Measurements from ENCODE around the gene LAMP1.
A peak's percentile ranks its signal among the peaks of the same experiment; 100 is the strongest.
"Not testable (repeated sequence)": the region's sequence is repeated elsewhere in the genome, so short reads cannot be mapped to it uniquely, and the experiment has no call there.

The LAMP1 gene, protein sequence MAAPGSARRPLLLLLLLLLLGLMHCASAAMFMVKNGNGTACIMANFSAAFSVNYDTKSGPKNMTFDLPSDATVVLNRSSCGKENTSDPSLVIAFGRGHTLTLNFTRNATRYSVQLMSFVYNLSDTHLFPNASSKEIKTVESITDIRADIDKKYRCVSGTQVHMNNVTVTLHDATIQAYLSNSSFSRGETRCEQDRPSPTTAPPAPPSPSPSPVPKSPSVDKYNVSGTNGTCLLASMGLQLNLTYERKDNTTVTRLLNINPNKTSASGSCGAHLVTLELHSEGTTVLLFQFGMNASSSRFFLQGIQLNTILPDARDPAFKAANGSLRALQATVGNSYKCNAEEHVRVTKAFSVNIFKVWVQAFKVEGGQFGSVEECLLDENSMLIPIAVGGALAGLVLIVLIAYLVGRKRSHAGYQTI

DNA sequence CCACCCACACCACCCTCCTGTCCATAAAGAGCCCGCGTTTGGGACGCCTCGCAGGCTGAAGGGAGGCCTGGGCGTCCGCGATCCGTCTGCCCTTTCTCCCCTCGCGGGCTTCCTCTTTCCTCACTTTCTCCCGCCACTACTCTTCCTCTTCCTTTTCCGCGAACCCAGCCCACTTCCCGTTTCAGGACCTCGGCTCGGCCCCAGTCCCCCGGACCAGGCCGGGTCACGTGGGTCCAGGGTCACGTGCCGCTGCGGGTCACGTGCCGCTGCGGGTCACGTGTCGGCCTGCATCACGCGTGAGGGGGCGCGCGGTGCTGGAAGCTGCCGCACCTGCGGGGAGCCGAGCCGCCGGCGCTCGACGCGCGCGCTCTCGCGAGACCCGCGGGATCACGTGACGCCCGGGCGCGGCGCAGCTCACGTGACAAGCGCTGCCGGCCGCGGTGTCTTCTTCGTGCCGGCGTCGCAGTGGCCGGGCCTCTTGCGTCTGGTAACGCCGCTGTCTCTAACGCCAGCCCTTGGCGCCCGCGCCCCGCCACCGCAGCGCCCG is at the start of gene LAMP1:
LAMP1 (plus strand) TSS at position 417 of the 547 bp plus-strand sequence. CDS start 196 bp downstream, outside the sequence.
- peak within 1 kb of the TSS; percentile 75 for H3K27ac ChIP-seq
- peak; percentile 77; the same call in 1 of the 2 replicates for TF ChIP-seq ZFX (IDR thresholded peaks at IDR 0.05)
- TF ChIP-seq, protein P1, sequence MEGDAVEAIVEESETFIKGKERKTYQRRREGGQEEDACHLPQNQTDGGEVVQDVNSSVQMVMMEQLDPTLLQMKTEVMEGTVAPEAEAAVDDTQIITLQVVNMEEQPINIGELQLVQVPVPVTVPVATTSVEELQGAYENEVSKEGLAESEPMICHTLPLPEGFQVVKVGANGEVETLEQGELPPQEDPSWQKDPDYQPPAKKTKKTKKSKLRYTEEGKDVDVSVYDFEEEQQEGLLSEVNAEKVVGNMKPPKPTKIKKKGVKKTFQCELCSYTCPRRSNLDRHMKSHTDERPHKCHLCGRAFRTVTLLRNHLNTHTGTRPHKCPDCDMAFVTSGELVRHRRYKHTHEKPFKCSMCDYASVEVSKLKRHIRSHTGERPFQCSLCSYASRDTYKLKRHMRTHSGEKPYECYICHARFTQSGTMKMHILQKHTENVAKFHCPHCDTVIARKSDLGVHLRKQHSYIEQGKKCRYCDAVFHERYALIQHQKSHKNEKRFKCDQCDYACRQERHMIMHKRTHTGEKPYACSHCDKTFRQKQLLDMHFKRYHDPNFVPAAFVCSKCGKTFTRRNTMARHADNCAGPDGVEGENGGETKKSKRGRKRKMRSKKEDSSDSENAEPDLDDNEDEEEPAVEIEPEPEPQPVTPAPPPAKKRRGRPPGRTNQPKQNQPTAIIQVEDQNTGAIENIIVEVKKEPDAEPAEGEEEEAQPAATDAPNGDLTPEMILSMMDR (conservative IDR thresholded peaks at IDR 0.05) = no peak

DNA sequence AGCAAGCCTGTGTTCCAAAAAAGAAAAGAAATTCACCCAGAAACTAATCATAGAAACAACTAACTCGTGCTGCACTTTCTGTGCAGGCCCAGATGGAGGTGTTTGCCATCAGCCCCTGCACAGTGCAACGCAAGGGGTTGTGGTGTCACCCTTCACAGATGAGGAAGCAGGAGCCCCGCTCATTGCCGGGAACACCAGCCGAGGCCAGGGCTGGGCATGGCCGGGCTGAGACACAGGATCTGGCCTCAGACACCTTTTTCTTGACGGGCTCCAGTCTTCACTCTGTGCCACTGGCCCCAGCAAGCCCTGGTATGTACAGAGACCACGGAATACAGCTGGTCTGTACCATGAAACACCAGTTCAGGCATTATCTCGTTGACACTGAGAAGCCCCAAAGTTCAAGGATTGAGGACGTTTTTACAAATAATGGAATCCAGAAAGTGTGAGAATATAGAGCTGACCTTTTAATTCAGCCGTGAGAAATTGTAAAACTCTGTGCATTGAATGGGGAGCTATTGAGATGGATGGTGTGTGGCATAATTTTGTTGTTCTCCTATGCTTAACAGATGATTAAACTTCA is 44.4 kb upstream of the LAMP1 start:
- TF ChIP-seq ZFX (IDR thresholded peaks at IDR 0.05) = no peak
- TF ChIP-seq, protein P1 (conservative IDR thresholded peaks at IDR 0.05) = no peak
- H3K27ac ChIP-seq = no peak overlapping the region

DNA sequence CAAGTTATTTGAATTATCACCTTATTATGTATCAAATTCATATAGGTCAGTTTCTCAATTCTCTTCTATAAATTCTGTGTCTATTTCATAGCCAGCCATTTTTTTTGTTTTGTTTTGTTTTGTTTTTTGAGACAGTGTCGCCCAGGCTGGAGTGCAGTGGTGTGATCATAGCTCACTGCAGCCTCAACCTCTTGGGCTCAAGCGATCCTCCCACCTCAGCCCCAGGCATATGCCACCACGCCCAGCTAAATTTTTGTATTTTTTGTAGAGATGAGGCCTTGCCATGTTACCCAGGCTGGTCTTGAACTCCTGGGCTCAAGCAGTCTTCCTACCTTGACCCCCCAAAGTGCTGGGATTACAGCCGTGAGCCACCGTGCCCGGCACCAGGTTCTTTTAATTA is 39.1 kb upstream of the LAMP1 start:
- H3K27ac ChIP-seq = not testable (repeated sequence)

DNA sequence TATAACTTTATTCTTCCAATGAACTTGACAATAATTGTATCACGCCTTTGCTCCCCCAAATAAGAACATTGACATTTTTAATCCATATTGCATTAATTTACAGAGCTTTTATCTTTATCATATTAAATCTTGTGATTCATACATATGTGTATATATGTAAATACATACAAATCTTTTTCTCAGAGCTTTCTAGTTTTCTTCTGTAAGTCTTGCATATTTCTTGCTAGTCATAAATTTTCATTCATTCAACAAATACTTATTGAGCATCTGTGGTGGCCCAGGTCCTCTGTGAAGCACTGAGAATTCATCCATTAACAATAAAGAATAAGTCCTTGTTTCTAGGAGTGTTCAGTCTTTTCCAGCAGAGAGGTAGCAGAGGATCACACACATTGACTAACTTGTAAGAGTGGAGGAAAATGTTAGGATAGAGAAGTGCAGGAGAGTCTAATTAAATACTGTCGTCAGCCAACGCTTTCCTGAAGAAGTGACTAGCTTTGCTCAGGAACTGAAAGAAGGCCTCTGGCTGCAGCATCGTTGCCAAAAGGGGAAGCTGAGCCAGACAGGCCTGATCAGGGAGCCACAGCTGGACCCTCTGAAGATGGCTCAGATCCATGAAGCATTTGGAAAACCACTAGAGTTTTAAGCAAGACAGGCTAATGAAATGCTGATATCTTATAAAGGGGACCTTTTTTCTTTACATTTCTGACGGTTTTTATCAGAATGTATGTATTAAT is 38.6 kb upstream of the LAMP1 start:
- TF ChIP-seq ZFX (IDR thresholded peaks at IDR 0.05) = no peak
- TF ChIP-seq, protein P1 (conservative IDR thresholded peaks at IDR 0.05) = no peak
- H3K27ac ChIP-seq = no peak overlapping the region

DNA sequence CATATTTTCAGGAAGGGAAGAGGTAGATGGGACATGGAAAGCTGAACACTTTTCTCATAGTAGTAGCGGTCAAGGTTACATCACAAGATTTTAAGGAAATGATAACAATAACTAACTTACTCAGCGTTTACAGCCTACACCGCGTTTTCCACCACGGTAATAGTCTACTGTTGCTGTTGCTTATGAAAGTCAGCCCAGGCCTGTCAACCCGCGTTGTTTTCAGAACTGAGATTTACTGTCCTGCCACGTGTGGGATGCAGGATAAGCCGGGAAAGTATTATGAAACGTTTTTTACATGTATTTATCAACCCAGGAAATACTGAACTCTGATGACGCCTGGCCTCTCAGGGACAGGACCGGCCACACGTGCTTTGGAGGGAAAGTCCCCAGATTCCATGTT is 36.0 kb upstream of the LAMP1 start:
- no peak overlapping the region for H3K27ac ChIP-seq
- TF ChIP-seq, protein P1 (conservative IDR thresholded peaks at IDR 0.05) = no peak
- TF ChIP-seq ZFX (IDR thresholded peaks at IDR 0.05) = no peak

DNA sequence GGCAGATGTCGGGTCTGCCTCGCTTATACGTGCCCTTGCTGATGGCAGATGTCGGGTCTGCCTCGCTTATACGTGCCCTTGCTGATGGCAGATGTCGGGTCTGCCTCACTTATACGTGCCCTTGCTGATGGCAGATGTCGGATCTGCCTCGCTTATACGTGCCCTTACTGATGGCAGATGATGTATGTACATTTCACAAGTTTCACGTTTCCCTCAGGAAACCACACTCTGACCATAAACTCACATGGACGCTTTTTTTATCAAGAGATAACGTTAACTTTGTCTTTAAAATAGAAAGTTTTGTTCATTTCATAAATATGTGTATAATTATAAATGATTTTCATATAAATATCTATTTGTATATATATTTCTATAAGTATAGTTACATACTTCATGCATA is 34.0 kb upstream of the LAMP1 start:
- H3K27ac ChIP-seq = not testable (repeated sequence)

DNA sequence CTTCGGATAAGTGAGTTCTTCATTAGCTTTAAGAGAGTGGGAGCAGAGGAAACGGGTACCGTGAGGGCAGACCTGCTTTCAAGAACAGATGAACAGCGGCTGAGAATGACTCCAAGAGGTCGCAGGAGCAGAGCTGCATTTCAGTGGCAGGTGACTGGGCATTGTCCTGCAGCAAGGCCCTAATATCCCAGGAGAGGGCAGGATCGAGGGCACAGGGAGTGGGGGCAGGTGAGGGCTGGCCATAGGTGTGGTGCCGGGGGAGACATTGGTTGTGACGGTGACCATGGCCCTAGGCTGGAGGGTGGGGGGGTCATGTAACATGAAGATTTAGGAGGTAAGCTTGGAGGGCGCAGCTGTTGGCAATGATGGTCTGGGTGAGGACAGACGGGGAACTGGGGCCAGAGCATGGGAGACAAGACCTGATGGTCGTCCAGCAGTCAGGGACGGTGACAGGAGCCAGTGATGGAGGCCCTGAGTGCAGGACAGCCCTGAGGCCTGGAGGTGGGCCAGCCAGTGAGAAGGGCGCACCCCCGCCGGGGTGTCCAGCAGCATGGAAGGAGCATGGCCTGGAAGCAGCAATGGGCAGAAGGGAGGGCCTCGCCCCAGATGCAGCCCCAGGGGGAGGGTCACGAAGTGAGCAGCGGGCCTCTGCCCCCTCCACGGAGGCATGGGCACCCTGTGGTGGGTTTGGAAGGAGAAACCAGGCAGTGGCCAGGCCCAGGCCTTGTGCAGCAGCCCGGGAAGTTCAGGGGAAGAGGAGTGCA is 29.2 kb upstream of the LAMP1 start:
- TF ChIP-seq, protein P1 (conservative IDR thresholded peaks at IDR 0.05) = no peak
- no peak for TF ChIP-seq ZFX (IDR thresholded peaks at IDR 0.05)
- no peak overlapping the region for H3K27ac ChIP-seq

Measured in C4-2B (cell line).